ES-I3 (cell line): Measurements from ENCODE around the gene CFAP299.

Experiments used
- H3K36me3 ChIP-seq: 2 replicates; pipeline ENCODE4 v1.6.1; 2013; ENCODE audit warnings: mild to moderate bottlenecking, low read length, control low read depth, moderate library complexity; ENCODE audit not compliant: insufficient read depth
- H3K4me1 ChIP-seq: 2 replicates; pipeline ENCODE4 v1.6.1; 2013; ENCODE audit warnings: mild to moderate bottlenecking, control low read depth, low read length; ENCODE audit not compliant: insufficient read depth
- H3K9ac ChIP-seq: 2 replicates; pipeline ENCODE4 v1.6.1; 2013; ENCODE audit warnings: low read depth, mild to moderate bottlenecking, low read length, moderate library complexity
- H3K9me3 ChIP-seq: 2 replicates; pipeline ENCODE4 v1.6.1; 2013; ENCODE audit warnings: mild to moderate bottlenecking, low read length, moderate library complexity; ENCODE audit not compliant: control insufficient read depth, insufficient read depth

Gene CFAP299

DNA sequence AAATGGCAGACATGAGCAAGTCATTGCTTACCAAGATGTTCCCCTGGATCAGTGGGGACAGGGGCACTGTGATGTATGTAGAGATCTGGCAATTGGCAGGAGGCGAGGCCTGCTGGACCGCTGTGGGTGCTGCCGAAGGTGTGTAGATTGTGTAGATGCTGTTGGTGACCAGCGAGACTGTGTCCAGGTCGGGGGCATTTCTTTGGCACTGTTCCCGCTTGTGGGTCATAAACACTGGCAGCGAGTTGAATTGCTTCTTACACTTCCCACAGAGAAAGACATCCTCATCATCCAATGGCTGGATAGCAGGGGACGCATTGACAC is 52.7 kb downstream of the CFAP299 start:
- no peaks in the 10 kb centered on the region for H3K4me1 ChIP-seq
- no peak overlapping the region for H3K9ac ChIP-seq
- no peaks in the 10 kb centered on the region for H3K9me3 ChIP-seq
- H3K36me3 ChIP-seq = no peaks in the 10 kb centered on the region

DNA sequence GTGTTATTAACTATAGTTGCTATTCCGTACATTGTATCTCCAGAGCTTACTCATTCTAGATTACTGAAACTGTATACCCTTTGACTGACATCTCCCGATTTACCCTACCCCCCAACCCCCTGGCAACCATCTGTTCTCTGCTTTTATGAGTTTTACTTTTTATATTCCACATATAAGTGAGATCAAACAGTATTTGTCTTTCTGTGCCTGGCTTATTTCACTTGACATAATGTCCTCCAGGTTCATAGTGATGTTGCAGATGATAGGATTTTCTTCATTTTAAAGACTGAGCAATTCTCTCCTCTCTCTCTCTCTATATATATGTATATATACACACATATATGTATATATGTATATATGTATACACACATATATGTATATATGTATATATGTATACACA is 54.6 kb downstream of the CFAP299 start:
- H3K36me3 ChIP-seq = no peaks in the 10 kb centered on the region
- H3K9me3 ChIP-seq = no peaks in the 10 kb centered on the region
- no peak overlapping the region for H3K9ac ChIP-seq
- no peaks in the 10 kb centered on the region for H3K4me1 ChIP-seq

DNA sequence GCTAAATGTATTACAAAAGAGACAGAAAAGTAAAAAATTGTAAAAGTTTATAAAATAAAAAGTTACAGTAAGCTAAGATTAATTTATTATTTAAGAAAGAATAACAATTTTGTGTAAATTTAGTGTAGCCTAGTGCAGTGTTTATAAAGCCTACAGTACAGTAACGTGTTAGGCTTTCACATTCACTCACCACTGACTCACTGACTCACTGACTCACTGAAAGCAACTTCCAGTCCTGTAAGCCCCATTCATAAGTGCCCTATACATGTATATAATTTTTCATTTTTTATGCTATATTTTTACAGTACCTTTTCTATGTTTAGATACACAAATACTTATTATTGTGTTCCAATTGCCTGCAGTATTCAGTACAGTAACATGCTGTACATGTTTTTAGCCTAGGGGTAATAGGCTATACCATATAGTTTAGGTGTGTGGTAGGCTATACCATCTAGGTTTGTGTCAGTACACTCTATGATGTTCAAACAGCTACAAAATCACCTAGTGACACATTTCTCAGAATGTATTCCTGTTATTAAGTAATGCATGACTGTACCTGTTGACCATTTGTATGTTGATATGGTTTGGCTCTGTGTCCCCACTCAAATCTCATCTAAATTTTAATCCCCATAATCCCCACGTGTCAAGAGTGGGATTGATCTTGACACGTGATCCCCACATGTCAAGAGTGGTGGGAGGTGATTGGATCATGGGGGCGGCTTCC is 57.9 kb downstream of the CFAP299 start:
- Histone ChIP-seq H3K36me3 (no peaks in the 10 kb centered on the region), H3K9me3 (no peaks in the 10 kb centered on the region), H3K9ac (no peak overlapping the region), H3K4me1 (no peaks in the 10 kb centered on the region)

DNA sequence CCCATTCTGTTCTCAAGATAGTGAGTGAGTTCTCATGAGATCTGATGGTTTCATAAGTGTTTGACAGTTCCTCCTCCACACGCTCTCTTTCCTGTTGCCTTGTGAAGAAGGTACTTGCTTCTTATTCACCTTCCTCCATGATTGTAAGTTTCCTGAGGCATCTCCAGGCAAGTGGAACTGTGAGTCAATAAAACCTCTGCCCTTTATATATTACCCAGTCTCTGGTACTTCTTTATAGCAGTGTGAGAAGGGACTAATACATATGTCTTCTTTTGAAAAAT is 58.4 kb downstream of the CFAP299 start:
- Histone ChIP-seq H3K9ac (no peak overlapping the region), H3K4me1 (no peaks in the 10 kb centered on the region), H3K9me3 (no peaks in the 10 kb centered on the region), H3K36me3 (no peaks in the 10 kb centered on the region)

DNA sequence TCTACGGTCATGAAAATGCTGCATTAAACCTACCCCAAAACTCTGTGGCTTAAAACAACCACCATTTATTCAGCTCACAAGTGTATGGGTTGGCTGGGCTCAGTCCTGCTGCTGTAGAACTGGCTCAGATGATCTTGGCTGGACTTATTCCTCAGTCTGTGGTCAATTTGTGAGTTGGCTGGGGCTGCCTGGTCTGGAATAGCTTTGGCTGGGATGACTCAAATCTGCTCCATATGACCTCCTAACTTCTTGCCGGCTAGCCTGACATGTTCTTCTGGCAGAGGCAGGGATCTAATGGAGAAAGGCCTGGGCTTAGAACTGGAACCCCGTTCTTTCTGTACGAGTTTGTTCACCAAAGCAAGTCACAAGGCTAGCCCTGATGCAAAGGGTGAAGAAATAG is 71.7 kb downstream of the CFAP299 start:
- H3K9ac ChIP-seq = no peak overlapping the region
- no peaks in the 10 kb centered on the region for H3K36me3 ChIP-seq
- H3K9me3 ChIP-seq = no peaks in the 10 kb centered on the region
- no peaks in the 10 kb centered on the region for H3K4me1 ChIP-seq

DNA sequence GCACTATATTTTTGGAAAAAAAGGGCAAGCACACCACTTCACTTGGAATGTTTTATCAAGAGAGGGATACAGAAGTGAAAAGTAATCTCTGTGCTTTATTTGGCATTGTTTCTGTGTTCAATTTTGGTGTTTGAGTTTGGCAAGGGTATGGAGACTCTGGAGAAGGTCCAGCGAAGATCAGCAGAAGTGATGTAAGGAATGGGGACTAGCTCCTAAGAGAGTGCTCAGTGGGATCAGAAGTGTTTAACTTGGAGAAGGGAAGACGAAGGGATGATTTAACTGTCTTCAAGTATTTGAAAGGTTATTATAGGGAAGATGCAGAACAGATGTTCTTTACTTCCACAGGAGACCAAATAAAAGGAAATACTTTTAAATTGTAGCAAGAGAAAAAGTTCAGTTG is 74.3 kb downstream of the CFAP299 start:
- Histone ChIP-seq H3K36me3 (no peaks in the 10 kb centered on the region), H3K4me1 (no peaks in the 10 kb centered on the region), H3K9ac (no peak overlapping the region), H3K9me3 (no peaks in the 10 kb centered on the region)

DNA sequence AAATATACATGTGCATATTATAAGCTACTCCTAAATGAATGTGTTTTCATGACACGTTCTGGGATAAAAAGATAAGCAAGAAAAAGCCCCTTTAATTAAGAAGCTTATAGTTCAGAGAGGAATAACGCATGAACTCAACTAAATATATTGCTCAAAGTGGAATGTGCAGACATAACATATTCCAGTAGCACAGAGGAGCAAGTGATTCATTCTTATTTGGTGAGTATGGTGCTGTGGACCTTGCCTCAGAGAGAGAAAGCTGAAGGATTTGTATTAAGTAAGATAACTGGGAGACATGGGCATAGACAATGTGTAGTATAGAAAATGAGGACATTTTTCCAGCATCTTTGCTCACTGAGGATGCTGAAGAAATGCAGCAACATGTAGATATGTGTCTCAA is 76.8 kb downstream of the CFAP299 start:
- Histone ChIP-seq H3K9me3 (no peaks in the 10 kb centered on the region), H3K36me3 (no peaks in the 10 kb centered on the region), H3K4me1 (no peaks in the 10 kb centered on the region), H3K9ac (no peak overlapping the region)

DNA sequence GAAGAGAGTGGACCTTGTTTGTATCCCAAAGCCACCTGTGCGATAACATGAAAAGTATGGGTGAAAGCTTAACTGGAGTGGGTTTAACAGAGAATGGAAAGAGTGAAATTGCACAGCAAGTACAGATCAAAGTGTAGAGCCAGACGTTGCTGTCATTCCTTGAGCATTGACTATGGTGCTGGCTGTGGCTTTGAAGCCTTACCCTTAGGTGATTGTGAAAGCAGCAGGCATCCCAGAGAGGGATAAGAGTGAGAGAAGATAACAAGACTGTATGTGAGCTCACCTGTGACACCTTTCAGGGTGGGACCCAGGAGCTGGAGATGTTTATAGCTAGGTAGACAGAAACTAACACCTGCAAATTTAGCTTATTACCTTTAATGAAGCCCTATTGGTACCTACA is 77.6 kb downstream of the CFAP299 start:
- Histone ChIP-seq H3K4me1 (no peaks in the 10 kb centered on the region), H3K36me3 (no peaks in the 10 kb centered on the region), H3K9ac (no peak overlapping the region), H3K9me3 (no peaks in the 10 kb centered on the region)

DNA sequence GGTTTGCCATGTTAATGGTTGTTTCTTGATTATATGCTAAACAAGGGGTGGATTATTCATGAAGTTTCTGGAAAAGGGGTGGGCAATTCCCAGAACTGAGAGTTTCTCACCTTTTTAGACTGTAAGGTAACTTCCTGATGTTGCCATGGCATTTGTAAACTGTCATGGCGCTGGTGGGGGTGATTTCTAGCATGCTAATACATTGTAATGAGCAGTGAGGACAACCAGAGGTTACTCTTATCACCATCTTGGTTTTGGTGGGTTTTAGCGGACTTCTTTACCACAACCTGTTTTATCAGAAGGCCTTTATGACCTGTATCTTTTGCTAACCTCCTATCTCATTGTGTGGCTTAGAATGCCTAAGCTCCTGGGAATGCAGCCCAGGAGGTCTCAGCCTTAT is 81.5 kb downstream of the CFAP299 start:
- Histone ChIP-seq H3K4me1 (no peaks in the 10 kb centered on the region), H3K9ac (no peak overlapping the region), H3K9me3 (no peaks in the 10 kb centered on the region), H3K36me3 (no peaks in the 10 kb centered on the region)

DNA sequence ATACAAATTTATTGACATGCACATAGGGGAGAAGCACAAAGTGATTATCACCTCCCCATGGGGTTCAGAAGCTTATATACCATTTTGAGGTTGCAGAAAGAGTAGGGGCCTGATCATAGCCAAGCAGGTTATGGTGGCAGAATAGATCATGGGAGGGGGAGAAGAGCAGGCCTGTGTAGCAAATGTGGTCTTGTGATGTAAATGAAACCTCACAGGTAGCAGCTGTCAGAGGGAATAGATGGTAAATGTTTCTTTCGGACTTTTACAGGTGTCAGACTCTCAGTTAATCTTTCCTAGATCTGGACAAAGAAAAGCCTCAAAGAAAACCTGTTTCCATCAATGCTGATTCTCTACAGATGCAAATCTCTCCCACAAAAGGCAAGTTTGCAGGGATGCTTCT is 84.4 kb downstream of the CFAP299 start:
- no peaks in the 10 kb centered on the region for H3K36me3 ChIP-seq
- no peaks in the 10 kb centered on the region for H3K4me1 ChIP-seq
- no peaks in the 10 kb centered on the region for H3K9me3 ChIP-seq
- H3K9ac ChIP-seq = no peak overlapping the region

DNA sequence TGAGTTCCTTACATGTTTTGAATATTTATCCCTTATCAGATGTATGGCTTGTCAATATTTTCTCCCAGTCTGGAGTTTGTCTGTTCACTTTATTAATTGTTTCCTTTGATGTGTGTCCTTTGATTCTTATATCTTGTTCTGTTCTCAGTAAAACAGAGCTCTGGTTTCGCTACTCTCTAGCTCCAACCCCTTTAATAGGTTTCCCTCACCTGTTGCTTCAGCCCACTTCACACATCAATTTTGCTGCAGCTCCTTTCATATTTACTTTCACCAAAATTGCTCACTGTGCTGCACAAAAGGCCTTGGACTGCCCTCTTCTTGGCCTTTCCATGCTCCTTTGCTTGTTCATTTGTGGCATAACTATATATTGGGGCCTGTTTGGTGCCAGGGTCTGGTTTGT is 85.1 kb downstream of the CFAP299 start:
- H3K4me1 ChIP-seq = no peaks in the 10 kb centered on the region
- no peaks in the 10 kb centered on the region for H3K36me3 ChIP-seq
- H3K9ac ChIP-seq = no peak overlapping the region
- H3K9me3 ChIP-seq = no peaks in the 10 kb centered on the region

DNA sequence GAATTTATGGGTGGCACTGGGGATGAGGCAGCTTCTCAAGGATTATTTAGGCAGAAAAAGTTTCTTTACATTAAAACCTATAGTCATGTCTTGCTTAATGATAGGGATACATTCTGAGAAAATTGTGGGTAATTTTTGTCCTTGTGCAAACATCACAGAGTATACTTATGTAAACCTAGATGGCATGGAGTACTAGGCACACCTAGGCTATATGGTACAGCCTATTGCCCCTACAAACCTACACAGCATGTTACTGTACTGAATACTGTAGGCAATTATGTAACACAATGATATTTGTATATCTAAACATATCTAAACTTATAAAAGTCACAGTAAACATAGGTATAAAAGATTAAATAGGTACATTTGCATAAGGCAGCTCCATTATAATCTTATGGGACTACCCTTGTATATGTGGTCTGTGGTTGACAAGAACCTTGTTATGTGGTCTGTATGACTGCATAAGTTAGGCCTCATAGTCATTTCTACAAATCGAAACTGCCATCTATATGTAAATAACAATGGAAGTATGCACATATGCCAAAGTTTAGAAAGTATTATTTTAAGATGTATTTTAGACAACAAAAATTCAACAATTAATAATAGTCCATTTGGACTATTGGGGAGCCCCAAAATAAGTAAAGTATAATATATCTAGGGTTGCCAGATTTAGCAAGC is 87.3 kb downstream of the CFAP299 start:
- no peak overlapping the region for H3K9ac ChIP-seq
- H3K36me3 ChIP-seq = no peaks in the 10 kb centered on the region
- no peaks in the 10 kb centered on the region for H3K4me1 ChIP-seq
- H3K9me3 ChIP-seq = no peaks in the 10 kb centered on the region

DNA sequence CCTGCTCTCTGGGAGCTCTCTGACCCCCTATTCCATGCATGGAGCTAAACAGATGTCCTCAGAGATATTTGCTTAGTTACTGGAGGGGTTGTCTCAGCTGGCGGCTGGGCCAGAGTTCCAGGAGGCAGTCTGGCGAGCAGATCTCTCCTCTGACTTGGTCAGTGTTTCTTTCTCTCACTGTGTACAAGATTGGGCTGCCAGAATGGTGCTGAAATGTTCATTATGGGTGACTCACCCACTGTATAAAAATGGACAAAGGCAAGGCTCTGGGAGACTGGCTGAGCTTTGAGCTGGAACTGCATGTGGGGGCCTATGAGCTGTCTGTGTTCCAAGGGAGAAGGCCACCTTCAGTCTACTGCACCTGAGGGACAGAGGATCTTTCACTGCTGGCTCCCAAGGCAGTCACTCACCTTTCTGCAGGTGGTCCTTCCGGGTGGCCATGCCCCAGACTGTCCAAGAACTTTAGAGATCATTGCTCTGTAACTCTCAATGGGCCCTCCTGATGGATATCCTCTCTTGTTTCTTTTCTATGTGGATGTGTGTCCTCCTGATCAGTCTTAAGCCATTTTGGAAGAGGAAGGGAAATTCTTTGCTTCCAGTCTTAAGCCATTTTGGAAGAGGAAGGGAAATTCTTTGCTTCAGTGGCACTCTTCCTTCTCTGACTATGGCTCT is 88.2 kb downstream of the CFAP299 start:
- H3K9me3 ChIP-seq = no peaks in the 10 kb centered on the region

DNA sequence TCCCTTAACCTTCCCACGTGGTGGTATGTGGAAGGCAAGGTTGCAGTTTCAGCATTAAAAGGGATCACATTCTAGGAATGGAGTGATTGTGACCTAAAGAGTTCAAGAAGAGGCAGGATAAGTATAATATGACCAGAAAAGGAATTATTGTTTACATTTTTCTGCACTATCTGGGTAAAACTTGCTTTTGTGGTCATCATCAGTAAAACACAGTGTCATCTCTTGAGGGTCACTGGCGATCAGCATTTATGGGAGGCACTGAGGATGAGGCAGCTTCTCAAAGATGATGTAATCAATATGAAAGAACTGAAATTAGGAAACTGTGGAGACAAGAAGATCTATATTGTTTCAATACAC is 88.7 kb downstream of the CFAP299 start:
- H3K4me1 ChIP-seq = no peaks in the 10 kb centered on the region
- H3K36me3 ChIP-seq = no peaks in the 10 kb centered on the region
- no peaks in the 10 kb centered on the region for H3K9me3 ChIP-seq
- H3K9ac ChIP-seq = no peak overlapping the region

More for the DNA sequence above, 88.2 kb downstream of the CFAP299 start:
- Histone ChIP-seq H3K36me3 (no peaks in the 10 kb centered on the region), H3K4me1 (no peaks in the 10 kb centered on the region), H3K9ac (no peak overlapping the region)
